Keratinocyte (primary cell): ENCODE measurements around the gene ZBTB24.

Experiments
- EZH2 ChIP-seq: IDR thresholded peaks from one replicate; pipeline ENCODE4 v1.6.1; 2012; ENCODE audit warnings: inconsistent platforms, mild to moderate bottlenecking, low read length, moderate library complexity
- TF ChIP-seq, protein P1 (sequence below), 3 experiments: IDR thresholded peaks in 1 of 3; conservative IDR thresholded peaks in 1 of 3; optimal IDR thresholded peaks in 1 of 3; 2 replicates in 2 of 3; 3 replicates in 1 of 3; pipeline versions ENCODE3 to v1.5.1; 2011; ENCODE audit warnings: low read length in 3 of 3, mild to moderate bottlenecking in 3 of 3, moderate library complexity in 2 of 3, control low read depth in 1 of 3, inconsistent platforms in 1 of 3; ENCODE audit not compliant: insufficient read depth in 2 of 3; ENCODE audit errors: extremely low read depth in 1 of 3

DNA sequence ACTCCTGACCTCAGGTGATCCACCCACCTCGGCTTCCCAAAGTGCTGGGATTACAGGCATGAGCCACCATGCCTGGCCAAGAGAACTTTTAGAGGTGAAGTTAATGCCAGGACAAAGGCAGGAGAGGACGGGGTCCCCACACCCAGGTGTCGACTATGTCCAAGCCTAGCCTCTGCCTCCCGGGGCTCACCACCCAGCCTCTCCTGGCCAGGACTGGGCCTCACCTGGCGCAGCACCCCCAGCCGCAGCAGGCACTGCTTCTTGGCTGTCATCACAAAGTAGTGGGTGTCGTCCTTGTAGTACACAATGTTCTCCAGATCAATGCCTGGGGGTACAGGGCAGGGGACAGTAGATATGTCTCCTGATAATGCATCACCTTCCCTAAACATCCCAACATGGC, 31.6 kb downstream of the ZBTB24 start:
- TF ChIP-seq, protein P1, sequence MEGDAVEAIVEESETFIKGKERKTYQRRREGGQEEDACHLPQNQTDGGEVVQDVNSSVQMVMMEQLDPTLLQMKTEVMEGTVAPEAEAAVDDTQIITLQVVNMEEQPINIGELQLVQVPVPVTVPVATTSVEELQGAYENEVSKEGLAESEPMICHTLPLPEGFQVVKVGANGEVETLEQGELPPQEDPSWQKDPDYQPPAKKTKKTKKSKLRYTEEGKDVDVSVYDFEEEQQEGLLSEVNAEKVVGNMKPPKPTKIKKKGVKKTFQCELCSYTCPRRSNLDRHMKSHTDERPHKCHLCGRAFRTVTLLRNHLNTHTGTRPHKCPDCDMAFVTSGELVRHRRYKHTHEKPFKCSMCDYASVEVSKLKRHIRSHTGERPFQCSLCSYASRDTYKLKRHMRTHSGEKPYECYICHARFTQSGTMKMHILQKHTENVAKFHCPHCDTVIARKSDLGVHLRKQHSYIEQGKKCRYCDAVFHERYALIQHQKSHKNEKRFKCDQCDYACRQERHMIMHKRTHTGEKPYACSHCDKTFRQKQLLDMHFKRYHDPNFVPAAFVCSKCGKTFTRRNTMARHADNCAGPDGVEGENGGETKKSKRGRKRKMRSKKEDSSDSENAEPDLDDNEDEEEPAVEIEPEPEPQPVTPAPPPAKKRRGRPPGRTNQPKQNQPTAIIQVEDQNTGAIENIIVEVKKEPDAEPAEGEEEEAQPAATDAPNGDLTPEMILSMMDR (optimal IDR thresholded peaks at IDR 0.05 in 1 of 3, IDR thresholded peaks at IDR 0.05 in 1 of 3, conservative IDR thresholded peaks at IDR 0.05 in 1 of 3; ENCODE audit: extremely low read depth in 1 of 3, insufficient read depth in 2 of 3, low read length in 3 of 3): no peak
- no peak for TF ChIP-seq EZH2
